Hematopoietic multipotent progenitor cell (in vitro differentiated cells): Measurements from ENCODE around the gene RHBDF2. TPM values are rescaled to one million over a fixed set of nuclear protein-coding genes. Genes with fewer than 3 reads are reported as not detected.

Source experiments
- DNase-seq, 3 donors: peaks; one replicate each; pipeline ENCODE4 v3.0.0-alpha.2; 2011 to 2015; ENCODE audit warnings: low read depth in 2 of 3, low spot score in 2 of 3
- total RNA-seq: library from RNA; depleted of rRNA; stranded (reverse); fragments of >200 nt; gene quantifications from one replicate; pipeline ENCODE4 v1.2.3, GENCODE V29; 2012

Gene RHBDF2
- total RNA-seq, 1 donor = 13.7 TPM

DNA sequence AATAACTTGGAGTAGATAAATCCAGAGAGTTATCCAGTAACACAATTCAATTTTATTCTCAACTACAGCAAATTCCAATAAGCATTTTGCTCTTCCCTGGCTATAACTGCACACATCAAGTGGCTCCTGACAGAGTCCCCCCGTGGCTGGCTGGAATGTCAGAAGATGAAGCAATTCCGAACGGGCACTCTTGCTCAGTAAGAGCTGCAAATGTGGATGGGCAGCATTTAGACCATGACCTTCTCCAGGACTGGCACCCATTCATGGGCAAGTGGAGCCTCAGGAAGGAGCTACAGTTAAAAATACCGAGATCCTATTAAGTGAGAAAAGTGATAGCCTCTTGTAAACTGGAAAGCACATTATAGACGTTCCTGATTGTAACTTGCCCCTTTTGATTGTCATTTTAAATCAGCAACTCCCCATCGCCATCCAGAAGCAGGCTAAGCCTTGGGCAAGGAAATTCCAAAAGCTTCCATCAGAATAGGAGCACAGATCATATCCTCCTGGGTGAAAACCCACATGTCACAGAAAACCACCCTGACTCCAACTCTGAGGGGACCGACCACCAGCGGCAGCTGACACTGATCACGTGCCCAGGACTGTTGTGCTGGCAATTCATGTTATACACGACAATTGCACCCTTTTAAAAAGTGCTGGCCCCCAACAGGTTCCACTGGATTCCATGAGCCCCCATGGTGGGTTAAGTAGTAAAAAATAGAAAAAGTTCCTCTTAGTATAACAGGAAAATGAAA lies 55.4 kb downstream of the RHBDF2 start:
- DNase-seq = no peak

DNA sequence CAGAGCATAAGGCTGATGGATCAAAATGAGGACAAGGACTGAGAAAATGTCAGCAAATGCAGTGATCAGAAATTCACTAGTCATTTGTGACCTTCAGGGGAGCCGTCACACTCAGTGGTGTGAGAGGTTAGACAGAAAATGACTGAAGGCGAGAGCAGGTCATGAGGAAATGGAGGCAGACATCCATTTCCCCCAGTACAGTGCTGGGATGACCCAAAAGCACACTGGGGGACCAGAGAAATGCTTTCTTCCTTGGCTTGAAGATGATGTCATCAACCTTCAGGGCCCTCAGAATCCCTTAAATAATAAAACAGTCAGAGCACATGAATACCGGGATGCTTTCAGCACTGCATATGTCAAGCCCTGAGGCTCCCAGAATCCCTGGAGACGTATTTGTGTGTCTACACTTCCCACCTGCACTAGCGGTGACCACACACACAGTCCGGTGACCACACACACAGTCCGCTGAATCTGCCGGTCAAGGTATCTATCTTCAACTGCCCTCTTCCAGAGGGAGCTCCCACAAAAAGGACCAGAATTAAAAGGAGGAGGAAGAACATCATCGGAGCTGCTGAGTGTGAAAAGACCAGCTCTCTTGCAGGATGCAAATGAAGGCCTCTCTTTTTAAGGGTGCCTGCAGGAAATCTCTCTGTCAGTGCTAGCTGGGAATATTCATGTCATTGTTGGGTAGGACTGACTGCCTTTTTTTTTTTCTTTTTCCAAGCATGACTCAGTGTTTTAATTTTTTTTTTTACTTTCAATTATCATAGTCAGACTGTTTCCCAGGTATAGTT lies 56.5 kb downstream of the RHBDF2 start:
- no peak for DNase-seq

DNA sequence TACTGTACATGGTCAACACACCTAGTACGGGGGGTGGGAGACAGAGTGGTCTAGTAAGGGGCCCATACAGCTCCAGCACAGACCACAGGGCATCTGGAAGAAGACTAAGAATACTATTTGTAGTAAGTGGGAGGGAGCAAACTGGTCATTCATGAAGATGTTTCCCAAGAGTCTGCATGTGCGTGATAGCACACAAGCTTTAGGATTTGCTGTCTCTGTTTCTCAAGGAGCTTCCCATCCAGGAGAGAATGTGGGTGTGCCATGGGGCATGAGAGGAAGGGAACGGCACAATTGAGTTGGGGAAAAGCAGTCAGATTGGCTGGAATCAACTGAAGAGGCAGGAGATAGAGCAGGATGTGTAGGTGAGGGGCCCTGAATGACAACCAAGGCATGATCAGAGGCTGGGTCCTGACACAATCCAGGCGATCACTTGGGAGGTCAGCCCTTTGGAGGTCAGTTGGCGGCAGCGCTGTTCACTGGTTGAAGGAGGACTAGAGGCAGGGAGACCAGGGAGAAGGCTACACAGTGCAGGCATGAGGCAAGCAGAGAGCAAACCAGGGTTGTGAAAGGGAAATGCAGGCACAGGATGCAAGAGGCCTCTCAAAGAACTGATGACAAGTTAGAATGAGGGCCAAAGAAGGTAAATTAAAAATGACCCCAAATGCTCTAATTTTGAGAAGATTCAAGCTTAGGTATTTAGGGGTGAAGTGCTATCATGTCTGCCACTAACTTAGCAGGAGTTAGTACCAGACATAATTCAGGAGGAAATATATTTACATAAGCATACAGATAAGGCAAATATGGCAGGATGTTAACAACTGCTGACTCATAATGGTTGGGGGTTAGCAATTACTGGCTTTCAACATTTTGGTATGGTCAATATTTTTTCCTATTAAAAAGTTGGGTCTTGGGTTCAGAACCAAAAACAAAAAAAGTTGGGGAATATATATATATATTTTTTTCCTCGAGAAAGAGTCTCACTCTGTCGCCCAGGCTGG lies 58.6 kb downstream of the RHBDF2 start:
- DNase-seq = peak in 2 of 3 donors; percentile 30 to 40

DNA sequence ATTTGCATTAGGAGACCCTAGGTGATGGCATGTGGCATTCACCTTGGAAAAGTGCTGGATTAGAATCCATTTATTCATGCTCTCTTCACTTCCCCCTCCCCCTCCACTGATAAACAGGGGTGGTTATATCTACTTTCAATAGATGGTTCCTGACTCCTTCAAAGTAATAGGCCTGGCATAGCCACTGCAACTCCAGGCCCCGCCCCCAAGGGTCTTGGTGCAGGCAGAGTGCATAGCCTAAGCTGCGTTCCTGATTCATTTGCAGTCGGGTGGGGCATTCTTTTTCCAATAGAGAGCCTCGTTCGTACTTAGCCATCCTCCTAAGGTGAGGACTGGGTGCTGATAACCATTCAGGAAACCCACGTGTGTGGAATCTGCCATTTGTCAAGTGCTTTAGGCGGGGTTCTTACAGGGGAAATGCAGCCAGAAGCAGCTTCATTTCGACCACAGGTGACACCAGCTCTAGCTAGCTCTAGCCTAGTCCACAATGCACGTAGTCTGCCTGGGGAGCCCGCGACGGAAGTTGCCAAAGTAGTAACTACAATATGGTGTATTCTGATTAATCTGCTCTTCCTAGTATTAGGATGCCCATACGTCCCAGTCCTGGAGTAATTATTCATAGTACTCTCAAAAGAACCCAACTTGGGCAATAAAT lies 59.4 kb downstream of the RHBDF2 start:
- DNase-seq = no peak

DNA sequence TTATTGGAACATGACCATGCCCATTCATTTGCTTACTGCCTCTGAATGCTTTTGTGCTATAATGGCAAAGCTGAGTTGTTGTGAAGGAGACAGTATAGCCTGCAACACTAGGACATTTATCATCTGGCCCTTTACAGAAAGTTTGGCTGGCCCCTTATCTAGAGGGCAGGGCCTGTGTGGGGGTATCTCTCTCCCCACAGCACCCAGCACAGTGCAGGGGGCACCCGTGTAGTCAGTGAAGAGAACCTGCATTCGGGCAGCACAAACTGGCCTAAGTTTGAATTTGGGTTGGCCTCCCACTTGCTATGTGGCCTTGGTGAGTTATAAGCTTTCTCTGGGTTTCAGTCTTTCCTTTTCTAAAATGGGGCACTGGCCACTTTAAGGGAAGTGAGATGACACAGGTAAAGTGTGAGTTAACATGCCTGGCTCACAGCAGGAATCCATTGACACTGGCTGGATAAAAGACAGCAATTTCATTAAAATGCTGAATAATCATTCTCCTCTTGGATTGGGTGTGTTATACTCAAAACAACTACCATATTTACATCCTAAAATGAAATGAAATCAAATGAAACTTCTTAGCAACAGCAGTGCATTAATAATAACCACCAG lies 60.4 kb downstream of the RHBDF2 start:
- no peak for DNase-seq

DNA sequence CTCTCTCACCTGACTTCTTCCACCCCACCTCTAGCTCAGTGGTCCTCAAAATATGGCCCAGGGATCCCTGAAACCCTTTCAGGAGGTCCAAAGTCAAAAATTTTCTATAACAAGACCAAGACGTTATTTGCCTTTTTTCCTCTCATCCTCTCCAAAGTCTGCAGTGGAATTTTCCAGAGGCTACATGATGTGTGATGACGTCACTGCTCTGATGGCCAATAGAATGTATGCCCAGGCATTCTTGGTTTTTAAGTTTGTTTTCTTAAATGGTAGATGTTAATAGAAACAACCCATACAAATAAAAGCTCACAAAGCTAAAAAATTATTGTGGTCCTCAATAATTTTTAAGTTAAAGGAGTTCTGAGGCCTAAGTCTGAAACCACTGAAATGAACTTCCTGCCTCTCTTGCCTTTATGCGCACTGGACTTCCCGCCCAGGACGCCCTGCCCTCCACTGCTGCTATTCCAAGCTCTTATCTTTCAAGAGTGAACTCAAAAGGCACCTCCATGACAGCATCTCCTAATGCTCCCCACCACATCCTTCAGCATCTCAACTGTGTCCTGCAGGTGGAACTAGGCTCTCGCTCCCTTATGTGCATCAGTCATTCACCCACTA lies 61.8 kb downstream of the RHBDF2 start:
- no peak for DNase-seq

DNA sequence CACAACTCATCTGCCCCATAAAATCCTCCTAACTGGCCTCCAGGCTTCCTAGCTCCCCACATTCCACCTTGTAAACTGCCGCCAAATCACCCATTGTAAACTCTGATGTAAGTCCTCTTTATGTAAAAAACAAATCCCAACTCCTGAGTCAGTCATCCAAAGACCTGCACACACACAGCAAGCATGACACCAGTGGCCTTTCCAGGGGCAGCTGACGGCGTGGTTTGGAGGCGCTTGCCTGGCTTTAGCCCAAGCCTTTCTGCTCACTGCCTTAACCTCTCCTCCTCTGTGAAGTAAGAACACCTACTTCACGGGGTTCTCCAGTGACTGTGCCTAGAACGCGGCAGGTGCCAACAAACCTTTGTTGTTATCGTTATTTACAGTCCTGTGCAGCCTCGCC lies 62.3 kb downstream of the RHBDF2 start:
- DNase-seq = no peak

DNA sequence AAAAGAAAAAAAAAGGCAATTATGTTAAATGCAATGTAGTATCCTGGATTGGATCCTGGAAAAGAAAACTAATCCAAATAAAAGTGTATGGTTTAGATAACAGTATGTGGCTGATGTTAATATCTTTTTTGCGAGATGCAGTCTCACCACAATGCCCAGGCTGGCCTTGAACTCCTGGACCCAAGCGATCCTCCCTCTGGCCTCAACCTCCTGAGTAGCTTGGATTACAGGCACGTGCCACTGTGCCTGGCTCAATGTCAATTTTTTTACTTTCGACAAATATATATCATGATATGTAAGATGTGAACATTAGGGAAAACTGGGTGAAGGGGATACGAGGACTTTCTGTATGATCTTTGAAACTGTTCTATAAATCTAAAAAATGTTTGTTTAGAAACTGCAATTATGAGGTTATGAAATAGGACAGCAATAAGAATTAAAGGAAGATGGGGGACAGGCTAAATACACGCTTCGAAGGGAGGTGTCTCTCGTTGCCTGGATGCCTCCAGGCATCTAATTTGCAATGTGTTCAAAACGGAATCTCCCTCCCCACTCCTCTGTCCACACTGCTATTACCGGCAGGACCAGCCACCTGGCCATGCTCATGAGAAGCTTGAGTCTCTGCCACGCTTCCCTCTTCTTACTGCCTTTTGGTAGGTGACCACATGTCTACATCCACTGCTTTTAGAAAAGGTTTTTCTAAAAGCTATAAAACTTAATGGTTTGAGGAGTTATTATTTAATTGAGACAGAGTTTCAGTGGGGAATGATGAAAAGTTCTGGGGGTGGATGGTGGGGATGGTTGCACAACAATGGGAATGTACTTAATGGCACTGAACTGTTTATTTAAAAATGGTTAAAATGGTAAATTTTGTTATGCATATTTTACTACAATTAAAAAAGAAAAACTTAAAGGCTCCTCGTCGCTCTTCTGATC lies 63.5 kb downstream of the RHBDF2 start:
- no peak for DNase-seq

DNA sequence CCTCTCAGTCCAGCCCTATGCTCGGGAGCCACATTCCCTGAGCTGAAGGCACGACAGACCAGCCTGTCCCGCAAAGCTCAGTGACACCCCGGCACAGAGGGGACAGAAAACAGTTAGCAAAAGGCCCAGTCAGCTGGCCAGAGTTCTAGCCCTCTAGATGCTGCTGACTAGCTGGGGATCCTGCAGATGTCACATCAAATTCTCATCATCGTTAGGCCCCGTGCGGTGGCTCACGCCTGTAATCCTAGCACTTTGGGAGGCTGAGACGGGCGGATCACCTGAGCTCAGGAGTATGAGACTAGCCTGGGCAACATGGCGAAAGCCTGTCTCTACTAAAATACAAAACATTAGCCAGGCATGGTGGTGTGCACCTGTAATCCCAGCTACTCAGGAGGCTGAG lies 65.5 kb downstream of the RHBDF2 start:
- DNase-seq = no peak

DNA sequence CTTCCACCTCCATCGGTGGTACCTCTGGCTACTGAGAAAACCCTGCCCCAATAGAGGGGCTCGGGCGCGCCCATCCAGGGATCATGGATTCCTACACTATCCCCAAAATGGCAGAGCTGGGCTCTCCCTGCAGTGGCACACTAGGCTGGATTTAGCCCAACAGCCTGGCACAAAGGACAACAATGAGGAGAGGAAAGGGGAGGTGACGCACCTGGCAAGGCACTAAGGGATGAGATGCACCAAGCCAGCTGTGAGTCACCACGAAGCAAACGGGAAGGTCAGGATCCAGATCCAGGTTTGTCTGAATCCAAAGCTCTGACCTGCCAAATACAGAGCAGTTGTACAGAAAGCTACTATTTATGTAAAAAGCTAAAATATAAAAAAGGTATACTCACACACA lies 66.4 kb downstream of the RHBDF2 start:
- no peak for DNase-seq

DNA sequence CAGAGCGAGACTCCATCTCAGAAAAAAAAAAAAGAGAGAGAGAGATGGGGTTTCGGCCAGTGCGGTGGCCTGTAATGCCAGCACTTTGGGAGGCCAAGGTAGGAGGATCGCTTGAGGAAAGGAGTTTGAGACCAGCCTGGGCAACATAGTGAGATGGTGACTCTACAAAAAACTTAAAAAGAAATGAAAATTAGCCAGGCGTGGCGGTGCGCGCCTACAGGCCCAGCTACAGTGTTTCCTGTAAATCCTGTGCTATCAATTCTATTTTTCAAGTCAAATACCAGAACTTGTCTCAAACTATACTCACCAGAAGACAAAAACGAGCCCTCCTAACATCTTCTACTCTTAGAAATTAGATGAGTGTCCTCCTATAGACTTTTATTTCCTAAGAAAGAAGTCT lies 67.5 kb downstream of the RHBDF2 start:
- DNase-seq = no peak

DNA sequence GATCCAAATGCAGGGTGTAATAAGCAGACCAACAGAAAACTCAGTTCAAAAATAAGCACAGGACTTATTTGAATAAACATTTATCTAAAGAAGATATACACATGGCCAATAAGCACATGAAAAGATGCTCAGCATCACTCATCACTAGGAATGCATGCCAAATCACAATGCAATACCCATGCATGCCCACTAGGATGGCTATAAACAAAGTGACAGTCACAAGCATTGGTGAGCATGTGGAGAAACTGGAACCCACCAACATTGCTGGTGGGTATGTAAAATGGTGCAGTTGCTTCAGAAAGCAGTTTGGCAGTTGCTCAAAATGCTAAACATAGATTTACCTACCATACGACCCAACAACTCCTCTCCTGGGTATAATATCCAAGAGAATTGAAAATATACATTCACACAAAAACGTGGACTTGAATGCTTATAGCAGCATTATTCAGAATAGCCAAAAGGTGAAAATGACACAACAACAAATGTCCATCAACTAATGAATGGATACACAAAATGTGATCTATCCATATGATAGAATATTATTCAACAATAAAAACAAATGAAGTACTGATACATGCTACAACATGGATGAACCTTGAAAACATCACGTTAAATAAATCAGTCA lies 68.4 kb downstream of the RHBDF2 start:
- peak in 1 of 3 donors; percentile 43 for DNase-seq

DNA sequence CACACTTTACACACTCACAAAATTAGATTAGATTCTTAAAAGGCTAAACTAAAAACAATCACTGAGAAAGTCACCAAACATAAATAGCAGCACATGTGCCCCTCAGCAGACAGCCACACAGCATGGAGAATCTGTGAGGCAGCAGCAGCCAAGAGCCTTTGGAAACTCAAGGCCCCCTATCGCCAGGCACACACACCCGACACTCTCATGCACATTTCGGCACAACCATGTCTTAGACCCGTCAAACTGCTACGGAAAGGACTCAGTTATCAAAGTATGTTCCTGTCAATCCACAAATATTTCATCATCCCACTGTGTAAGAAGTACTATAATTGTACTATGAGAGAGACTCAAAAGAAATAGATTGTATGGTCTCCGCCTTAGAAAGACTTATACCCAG lies 69.2 kb downstream of the RHBDF2 start:
- no peak for DNase-seq

DNA sequence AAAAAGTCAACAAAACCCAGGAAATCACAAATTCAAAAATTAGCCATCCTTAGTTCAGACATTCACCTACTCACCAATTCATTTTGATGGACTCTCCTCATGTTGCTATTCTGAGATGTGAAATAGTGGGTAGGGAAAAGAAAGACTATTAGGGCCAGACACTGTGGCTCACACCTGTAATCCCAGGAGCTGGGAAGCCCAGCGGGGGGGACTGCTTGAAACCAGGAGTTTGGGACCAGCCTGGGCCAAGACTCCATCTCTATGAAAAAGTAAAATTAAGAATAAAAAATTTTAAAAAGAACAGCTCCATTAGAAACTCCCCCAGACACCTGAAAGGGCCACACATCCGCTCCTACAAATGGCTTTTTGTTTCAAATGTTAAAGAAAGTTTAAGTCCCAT lies 69.7 kb downstream of the RHBDF2 start:
- no peak for DNase-seq

DNA sequence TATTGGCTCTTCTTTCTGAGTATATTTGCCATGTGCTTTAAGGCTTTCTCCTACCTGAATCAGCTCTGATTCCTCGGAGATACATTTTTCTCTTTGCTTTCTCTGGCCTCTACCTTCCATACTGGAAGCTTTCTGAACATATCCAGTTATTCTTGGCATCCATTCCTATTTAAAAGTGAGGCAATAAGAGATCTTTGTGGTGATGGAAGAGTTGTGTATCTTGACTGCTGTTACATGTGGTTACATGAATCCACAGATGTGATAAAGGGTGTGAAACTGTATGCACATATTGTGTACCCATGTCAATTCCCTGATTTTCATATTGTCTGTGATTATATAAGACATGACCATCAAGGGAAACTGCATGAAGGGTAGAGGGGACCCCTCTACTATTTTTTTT lies 72.7 kb downstream of the RHBDF2 start:
- no peak for DNase-seq

DNA sequence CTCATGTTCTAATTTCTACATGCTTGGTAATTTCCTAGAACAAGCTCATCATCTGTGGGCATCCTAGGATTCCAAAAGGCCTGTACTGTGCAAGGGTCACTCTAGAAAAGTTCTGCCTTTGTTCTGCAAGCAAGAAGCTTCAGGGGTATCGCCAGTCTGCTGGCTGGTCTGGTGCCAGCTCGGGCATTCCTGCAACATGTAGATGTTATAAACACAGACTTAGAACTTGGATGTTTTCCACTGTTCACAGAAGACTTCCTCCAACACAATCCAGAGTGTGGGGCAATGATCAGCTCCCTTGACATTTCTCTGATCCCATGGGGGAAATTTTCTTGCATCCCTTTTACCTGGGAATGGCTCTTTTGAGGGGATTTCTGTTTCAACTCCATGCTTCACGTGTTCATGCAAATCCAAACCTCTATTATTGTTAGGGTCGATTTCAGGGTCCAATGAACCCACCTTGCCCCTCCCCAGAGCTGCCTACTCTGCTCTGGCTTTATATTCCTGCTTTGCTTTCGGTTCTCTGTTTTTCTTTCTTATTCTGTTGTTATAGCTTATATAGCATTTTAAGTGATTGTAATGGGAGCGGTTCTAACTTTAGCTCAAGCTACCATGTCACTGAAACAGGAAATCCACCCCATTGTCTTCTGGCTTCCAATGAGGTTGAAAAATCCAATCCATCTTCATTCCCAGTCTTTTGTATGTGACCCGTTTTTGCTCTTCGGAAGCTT lies 73.6 kb downstream of the RHBDF2 start:
- DNase-seq = no peak

DNA sequence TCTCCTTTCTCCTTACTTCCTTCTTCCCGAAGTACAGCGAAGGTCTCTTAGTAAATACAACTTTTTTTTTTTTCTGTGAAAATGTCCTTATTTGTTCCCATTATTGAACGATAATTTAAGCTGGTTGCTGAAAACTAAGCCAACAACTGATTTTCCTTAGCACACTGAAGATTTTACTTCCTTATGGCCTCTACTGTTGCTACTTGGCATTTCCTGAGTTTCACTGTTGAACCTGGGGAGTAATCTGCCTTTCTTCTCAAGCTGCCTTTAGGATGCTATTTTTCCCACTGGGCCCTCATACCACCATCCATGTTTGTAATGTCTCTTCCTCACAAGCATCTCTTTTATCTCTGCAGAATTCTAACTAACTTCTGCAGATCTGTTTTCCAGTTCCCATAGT lies 74.4 kb downstream of the RHBDF2 start:
- no peak for DNase-seq
